ENCODE data around the gene HIPK2.

HIPK2 gene

DNA sequence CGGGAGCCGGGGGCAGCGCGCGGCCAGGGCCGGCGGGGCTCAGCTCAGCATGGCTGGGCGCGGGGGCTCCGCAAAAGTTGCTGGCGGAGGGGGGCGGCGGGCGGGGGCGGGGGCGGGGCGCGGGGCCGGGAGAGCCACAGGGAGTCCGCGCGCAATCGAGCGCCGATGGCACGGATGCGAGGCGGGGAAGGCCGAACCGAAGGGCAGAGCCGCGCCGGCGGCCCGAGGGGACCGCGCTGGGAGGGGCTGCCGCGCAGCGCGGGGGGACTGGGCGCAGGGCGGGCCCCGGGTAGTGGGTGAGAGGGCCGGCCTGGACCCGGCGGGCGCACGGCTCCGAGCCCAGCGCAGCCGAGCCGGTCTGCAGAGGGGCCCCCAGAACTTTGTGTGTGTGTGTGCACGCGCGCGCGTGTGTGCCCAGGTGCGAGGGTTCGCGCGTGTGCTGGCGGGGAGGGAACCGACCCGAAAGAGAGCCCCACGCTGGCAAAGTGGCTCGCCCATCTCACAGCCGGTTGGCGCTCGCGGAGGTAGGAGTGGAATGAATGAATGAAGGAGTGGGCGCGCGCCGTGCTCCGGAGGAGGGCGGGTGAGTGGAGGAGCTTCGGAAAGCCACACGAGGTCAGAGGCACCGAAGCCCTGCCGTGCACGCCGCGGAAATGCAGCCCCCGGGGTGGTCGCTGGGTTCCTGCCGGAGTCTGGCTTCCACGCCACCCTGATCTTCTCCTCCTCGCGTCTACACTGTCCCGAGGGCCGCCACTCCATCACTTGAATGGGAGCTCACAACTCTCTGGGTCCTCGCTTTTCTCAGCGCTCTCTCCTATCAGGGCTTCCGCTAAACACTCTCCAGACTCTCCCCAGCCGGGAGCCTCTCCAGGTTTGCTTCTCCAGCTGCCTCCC is at the start of gene HIPK2:
TSS of gene HIPK2 (minus strand) at position 51 of the 894 bp plus-strand sequence. CDS start 375 bp downstream, outside the sequence.
- peak; percentile 3 for DNase-seq

DNA sequence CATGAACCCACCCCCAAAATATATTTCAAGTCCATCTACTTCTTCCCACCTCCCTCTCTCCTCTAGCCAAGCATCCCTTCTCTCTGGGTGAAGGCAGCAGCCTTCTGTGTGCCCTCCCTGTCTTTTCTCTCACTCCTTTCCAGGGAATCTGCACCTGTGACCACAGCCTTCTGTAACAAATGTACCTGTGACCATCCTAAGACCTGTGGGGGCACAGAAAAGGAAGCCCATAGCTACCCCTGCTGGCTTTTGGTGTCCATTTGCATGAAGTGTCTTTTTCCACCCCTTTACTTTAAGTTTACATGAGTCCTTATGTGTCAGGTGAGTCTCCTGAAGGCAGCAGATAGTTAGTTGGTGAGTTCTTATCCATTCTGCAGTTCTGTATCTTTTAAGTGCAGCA is 49.2 kb upstream of the HIPK2 start:
- no peak for DNase-seq

DNA sequence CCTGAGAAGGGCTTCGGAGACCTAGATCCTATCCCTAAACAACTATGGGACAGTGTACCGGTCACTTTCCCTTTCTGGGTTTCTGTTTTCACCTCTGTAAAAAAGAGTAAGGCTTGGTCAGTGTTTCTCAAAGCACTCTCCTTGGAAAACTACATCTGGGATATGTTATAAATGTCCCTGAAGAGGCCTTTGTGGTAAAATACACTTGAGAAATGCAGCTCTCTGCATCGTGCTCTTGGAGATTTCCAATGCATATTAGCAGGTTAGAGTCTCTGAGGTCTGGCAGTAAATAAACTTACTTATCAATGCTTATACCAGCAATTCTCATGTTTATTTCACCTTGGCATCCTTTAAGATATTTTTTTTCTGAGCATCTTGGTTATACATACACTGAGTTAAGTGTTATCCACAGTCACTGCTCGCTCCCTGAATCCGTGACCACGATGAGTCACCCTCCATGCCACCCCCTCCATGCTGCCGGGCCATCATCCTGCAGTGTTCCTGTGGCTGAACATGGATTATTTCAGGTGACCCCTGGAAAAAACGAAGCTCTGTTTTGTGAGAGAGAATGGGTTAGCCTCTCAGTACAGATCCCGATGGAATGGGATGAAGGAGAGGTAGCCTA is 48.0 kb upstream of the HIPK2 start:
- no peak for DNase-seq

DNA sequence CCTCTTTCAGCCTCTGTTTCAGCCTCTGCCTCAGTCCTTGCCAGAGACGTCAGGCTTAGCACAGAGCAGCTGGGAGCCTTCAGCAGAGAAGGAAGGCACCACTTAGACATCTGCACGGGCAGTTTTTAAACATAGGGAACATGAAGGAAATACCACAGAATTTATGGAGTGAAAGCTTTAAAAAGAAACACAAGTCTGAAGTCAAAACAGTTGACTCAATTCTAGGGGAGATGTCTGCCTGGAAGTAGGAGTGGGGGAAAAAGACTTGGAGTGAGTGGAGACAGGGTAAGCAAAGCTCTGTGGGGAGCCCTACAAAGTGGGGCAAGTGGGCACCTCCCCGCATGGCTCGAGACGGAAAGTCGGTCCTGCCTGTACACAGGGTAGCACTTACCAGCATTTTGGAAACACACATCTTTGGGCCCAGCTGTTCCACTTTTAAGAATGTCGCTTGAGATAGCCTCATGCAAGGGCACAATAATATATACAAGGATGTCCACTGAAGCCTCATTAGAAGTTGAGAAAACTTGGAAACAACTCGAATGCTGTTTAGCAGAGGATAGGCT is 46.2 kb upstream of the HIPK2 start:
- no peak for DNase-seq

DNA sequence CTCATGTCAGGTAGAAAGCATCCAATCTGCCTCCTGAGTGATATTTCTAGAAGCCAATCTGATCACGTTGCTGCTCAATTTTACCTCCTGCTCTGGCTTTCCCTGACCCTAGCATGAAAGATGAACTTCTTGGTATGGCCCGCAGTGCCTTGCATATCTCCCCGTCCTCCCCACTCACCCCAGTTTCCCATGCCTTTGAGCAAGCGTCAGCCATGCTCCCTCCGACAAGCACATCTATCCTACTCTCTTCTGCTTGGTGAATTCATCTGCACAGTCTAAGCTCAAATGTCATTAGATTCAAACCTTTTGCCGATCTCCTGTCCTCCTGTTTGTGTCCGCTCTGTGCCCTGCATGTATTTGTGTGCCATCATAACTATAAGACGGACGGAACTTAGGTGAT is 45.1 kb upstream of the HIPK2 start:
- DNase-seq: no peak

DNA sequence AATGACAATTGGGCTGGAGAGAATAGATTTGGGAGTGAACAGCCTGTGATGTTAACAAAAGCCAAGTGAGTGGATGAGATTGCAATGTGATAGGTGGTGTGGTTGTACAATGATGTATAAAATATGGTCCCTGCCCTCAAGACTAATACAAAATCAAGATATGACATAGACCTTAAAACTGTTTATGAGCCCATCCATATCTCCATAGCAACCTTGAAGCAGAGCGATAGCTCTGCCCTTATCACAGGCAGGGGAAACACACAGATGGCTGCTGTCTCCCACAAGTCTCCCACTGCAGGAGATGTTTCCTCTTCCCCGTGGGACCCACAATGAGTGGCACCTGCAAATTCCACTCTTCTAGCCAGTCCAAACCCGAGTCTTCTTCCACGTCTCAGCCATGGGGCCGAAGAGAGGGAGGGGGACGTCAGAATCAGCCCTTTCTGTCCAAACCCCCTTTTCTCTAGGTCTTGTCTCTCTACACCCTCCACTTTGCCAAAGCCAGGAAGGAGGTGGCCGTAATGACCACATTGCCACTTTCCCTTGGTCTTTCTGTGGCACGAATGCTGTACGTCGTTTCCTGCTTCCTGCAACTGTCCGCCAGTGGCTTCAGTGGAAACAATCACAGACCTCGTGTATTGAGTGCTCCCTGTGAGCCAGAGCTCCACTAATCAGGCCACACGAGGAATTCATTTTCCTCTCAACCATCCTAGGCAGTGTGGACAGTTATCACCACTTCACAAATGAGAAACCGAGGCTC is 43.7 kb upstream of the HIPK2 start:
- no peak for DNase-seq

DNA sequence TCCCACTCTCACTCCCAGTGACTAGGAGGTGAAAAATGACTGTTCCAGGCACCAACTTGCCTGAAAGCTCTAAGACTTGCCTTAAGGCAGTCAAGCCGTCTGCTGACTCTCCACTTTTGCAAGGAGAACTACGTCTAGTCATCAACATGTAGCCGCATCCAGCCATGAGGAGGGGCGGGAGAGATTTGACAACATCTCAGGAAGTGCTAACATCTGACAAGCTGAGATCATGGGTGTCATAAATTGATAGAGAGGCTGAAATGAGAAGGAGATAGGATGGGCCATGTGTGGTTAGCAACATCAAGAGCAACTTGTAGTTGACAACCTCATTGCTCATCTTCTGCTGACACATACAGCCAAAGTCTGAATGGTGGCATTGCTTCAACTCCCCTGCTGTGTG is 42.3 kb upstream of the HIPK2 start:
- DNase-seq: no peak

DNA sequence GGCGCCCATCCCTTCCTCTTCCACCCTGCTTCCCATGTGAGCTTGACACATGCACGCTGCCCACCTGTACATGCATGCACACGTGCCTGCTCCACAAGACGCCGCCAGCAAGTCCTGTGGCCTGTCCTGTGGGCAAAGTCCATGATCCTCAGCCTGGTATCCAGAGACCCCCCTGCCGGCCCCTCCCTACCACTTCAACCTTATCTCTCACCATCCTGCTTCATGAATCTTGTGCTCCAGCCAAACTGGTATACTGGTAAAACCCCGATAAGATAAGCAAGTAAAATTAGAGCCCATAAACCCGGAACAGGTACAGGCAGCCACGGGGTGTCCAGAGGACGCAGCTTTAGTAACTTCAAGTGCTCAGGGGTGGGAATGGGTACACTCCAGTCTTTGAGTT is 39.5 kb upstream of the HIPK2 start:
- no peak for DNase-seq

DNA sequence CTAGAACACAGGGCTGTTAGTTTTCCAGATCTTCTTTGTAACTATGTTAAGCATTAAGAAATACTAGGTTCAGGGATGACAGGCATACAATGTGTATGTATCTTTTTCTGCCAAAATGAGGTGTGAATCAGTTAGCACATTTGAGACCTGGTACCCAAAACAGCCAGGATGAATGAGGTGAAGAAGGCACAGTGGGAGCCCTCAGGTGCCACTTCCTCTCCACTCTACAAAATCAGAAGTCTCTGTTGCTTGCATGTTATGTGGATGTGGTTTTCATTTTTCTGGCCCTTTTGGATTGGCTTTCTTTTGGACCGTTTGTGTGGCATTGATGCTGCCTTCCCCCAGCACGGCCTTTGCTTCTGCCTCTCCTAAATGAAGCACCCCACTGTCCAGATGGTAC is 35.9 kb upstream of the HIPK2 start:
- no peak for DNase-seq

DNA sequence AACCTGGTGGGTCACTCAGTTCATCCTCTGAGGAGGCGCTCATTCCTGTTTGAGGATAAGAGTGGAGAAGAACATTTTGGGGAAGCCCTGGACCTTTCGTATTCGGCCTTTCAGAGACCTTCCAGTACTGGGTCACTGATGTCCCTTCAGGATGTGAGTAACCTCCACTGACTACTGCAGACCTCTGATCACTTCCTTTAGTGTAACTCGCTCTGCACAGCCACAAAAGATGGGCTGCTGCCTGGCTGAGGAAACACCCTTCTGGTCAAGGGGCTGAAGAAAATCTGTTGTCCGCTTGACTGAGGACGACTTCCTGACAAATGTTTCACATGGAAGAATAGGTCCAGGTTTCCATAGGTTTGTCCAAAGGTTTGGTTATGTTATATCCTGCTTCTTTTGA is 35.4 kb upstream of the HIPK2 start:
- DNase-seq: no peak

DNA sequence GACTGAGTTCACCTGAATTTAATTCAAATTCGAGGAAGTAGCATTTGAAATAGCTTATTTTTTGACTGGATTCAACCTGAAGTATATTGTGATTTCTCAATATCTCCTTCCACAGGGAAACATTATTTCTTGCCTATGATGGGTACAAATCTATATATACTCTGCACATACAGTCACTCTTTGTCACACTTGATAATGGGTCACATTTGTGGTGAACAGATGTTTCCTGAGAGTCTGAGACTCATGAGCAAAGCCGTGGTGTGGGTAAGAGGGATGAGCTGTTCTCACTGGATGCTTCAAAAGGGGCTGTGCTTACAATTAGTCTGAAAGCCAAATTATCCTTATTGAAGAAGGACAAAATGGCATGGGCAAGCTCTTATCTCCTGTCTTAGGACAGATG is 33.3 kb upstream of the HIPK2 start:
- no peak for DNase-seq

DNA sequence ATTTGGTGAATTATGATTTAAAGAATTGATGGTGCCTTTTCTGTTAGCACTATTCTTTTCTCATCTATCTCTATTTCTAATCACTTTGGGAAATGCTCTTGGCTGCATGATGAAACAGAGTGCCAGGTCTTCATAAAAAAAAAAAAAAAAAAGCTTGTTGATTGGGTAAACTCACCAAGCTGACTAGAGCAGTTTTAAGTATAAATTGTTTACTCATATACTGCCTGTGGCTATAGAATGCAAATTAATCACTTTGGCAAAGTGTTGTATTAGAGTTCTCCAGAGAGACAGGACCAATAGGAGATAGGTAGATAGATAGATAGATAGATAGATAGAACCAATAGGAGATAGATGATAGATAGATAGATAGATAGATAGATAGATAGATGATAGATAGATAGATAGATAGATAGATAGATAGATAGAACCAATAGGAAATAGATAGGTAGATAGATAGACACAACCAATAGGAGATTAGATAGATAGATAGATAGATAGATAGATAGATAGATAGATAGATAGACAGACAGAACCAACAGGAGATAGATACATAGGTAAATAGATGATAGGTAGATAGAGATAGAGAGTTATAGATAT is 31.1 kb upstream of the HIPK2 start:
- no peak for DNase-seq

DNA sequence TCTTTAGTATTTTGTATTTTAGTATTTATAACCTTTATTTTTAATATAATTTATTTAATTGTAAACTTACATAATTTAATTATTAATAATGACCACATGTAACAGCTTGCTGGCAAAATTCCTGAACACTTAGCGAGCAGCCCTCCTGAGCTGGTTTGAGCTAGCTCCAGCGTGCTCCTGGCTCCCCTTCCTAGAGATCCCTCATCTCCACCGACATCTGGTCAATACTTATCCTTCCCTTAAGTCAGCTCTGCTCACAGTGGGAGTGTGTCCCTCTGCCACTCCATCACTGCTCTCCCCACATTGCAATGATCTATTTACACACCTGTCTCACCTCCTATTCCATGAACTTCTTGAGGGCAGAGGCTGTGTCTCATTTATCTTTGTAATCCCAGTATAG is 30.6 kb upstream of the HIPK2 start:
- DNase-seq: no peak

DNA sequence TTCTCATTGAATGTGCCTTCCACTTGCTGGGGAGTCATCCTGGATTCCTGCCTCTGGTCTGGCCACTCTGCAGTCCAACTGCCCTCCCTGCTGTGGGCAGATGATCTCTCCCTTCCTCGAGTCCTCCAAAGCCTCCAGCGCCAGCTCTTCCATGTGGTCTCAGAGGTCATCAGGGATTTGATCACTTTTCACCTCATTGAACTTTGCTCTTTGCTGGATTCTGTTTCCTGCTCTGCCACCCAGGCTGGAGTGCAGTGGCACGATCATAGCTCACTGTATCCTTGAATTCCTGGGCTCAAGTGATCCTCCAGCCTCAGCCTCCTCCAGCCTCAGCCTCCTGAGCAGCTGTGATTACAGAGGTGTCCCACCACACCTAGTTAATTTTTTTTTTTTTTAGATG is 29.2 kb upstream of the HIPK2 start:
- no peak for DNase-seq

DNA sequence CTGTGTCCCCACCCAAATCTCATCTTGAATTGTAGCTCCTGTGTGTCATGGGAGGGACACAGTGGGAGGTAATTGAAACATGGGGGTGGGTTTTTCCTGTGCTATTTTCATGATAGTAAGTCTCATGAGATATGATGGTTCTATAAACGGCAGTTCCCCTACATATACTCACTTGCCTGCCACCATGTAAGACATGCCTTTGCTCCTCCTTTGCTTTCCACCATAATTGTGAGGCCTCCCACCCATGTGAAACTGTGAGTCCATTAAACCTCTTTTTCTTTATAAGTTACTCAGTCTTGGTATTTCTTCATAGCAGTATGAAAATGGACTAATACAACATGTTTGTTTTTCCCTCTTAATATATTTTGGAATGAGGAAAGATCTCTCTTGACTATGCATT is 26.8 kb upstream of the HIPK2 start:
- DNase-seq: no peak

DNA sequence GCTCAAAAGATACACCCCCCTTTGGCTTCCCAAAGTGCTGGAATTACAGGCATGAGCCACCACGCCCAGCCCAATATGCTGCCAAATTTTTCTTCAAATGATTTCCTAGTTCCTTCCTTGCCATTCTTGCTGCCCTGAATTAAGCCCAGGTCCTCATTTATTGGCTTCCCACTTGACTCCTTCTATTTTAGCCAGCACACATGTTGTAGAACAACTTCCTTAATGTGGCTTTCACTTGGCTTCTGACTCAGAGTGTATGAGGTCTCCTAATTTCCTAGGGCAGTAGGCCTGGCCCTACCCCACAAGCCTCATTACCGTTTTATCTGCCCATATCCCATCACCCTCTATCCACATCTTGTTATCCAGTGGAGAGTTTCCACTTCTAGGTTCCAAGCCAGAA is 21.8 kb upstream of the HIPK2 start:
- peak; percentile 2 for DNase-seq

DNA sequence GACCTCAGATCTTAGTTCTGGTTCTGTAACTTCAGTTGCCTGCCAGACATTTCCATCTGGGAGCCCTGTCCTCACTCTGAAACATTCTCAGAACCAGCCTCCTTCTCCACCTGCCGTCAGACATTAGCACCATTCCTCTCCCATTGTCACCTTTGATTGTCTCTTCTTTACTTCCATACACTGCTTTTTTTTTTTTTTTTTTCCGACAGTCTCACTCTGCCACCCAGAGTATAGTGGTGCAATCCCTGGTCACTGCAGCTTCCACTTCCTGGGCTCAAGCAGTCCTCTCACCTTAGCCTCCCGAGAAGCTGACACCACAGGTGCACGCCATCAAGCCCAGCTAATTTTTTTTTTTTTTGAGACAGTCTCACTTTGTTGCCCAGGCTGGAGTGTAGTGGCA is 21.1 kb upstream of the HIPK2 start:
- DNase-seq: no peak

DNA sequence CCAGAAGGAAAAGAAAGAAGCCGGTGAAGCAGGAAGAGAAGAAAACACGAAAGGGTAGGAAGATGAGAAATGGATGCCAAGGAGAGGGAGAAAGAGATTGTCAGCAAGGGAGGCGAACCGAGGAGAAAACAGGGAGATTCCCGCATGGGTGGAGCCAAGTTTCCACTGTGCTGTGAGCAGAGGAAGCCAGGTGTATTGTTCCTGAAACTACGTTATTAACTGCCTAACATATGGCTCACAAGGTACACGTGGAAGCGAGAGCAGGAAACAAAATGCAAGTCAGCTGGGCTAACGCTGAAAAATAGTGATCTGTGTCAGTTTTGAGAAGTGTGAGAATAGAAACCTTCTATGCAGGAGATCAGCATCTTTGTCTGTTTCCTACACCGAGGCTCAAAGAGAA is 20.4 kb upstream of the HIPK2 start:
- DNase-seq: no peak

DNA sequence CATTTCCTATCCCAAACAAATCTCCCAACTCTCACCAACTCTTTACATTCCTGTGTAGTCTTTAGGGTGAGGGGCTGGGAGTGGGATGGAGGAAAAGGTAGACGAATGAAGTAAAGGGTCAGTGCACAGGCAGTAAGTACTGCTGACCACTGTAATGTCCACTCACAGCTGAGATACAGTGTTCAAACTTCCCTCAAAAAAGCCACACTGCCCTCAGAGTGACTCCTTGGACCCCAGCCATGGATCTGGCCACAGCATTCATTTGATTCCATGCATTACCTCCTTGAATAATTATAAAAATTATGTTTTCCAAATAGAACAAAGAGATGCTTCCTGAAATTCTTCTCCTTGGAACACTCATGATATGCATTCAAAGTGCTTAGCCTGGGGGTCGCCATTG is 19.8 kb upstream of the HIPK2 start:
- no peak for DNase-seq

DNA sequence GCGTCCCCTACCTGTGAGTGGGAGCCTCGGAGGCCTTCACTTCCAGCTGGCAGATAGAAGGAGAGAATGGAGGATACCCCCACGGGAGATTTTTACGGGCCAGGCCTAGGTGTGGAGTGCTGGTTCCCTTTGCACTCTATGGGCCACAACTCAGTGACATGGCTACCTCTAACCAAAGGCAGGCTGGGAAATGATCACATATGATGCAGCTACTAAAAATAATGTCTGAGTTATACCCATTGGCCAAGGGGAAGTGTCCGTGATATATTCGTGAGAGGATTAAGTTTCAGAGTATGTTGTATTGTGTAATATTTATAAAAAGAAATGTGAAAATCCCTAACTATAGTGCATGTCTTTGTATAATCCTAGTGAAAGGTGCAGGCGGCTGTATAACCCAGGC is 13.5 kb upstream of the HIPK2 start:
- DNase-seq: no peak

DNA sequence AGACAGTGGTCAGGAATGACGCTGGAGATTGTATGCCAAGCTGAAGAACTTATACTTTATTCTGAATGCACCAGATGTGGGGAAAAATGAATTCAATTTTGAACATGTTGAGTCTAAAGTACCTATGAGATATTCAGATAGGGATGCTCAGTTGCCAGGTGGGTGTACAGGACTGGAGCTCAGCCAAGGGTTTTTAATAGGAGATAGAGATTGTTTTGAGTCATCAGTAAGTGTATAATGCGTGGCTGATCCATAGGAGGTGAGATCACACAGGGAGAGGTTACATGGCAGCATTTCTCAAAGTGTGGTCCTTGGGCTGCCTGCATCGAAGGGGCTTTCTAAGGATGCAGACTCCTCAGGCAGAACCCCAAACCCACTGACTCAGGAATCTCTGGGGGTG is 6.8 kb upstream of the HIPK2 start:
- DNase-seq: no peak

DNA sequence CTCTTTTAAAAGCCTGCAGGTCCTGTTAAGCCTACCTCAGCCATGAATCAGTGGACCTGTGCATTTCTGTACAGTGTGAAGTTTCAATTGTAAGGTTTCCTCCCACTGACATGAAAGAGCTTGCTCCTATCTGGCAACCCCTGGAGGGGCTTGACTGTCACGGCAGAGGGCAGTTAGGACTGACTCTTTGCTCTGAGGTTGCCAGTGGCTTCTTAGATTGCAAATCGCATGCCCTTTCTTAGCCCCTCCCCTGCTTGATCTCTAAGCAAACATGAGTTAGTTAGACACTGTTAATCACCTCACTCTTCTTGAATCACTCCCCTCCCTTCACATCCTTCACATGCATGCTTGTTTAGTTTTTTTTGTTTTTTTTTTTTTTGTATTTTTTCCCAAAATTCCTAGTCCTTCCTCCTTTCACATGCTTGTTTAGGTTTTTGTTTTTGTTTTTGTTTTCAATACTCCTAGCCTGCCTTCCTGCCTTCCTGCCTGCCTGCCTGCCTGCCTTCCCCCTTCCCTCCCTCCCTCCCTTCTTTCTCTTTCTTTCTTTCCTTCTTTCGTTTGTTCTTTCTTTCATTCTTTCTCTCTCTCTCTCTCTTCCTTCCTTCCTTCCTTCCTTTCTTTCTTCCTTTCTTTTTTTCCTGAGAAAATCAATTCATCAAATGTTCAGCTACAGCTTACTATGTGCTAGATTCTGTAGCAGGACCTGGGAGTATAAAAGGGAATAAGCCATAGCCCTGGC is 6.0 kb upstream of the HIPK2 start:
- no peak for DNase-seq
